IMR-90 (cell line): ENCODE results near the gene LEKR1. TPM values are rescaled to one million over a fixed set of nuclear protein-coding genes. Genes with fewer than 3 reads are reported as not detected.

ENCODE experiments used
- ATAC-seq: fragments of 200-7000 bp; cut with Tn5 transposase; 2 replicates; pipeline ENCODE4 v1.9.1; 2020; ENCODE audit warnings: low read depth, mild to moderate bottlenecking, moderate library complexity
- BruUV-seq: library from RNA; stranded (reverse); fragments of 400-500 nt; replicated peaks from 2 replicates; lab custom pipeline; 2021; lab: Mats Ljungman, UMichigan
- CTCF ChIA-PET: fragments of 300-600 bp; formaldehyde crosslinking; extraction: SDS; loops from one replicate; lab custom pipeline; 2021; ENCODE audit warnings: antibody characterized with exemption; lab: Yijun Ruan, JAX
- POLR2A ChIA-PET: fragments of 300-600 bp; sonication (Branson Sonifier 250); formaldehyde crosslinking; loops from one replicate; lab custom pipeline; 2022; ENCODE audit warnings: antibody characterized with exemption; ENCODE audit not compliant: unreplicated experiment; lab: Charles Lee
- DNase-seq: peaks from one replicate; pipeline ENCODE4 v3.0.0; 2013
- H2AFZ ChIP-seq: replicated peaks from 2 replicates; pipeline ENCODE3; 2013; ENCODE audit warnings: low read length, mild to moderate bottlenecking; ENCODE audit not compliant: poor library complexity
- H2AK5ac ChIP-seq: 2 replicates; pipeline ENCODE4 v1.6.1; 2013; ENCODE audit warnings: low read depth, low read length, inconsistent platforms
- H2AK9ac ChIP-seq: replicated peaks from 2 replicates; pipeline ENCODE3; 2013; ENCODE audit warnings: mild to moderate bottlenecking, low read depth, low read length, moderate library complexity; ENCODE audit not compliant: poor library complexity
- H2BK120ac ChIP-seq: 2 replicates; pipeline ENCODE4 v1.6.1; 2013; ENCODE audit warnings: low read depth, low read length, inconsistent platforms
- H2BK15ac ChIP-seq: 3 replicates; pipeline ENCODE4 v1.6.1; 2013; ENCODE audit warnings: low read depth, low read length, inconsistent platforms
- H2BK20ac ChIP-seq: 2 replicates; pipeline ENCODE4 v1.6.1; 2013; ENCODE audit warnings: low read depth, mild to moderate bottlenecking, inconsistent platforms, low read length, moderate library complexity
- H2BK5ac ChIP-seq: 2 replicates; pipeline ENCODE4 v1.6.1; 2013; ENCODE audit warnings: mild to moderate bottlenecking, low read depth, low read length, inconsistent platforms; ENCODE audit not compliant: poor library complexity, severe bottlenecking
- H3K14ac ChIP-seq: replicated peaks from 2 replicates; pipeline ENCODE4 v1.6.1; 2013; ENCODE audit warnings: low read depth, low read length, inconsistent platforms
- H3K18ac ChIP-seq: 2 replicates; pipeline ENCODE4 v1.6.1; 2013; ENCODE audit warnings: low read depth, low read length, control low read depth
- H3K23ac ChIP-seq: 2 replicates; pipeline ENCODE4 v1.6.1; 2013; ENCODE audit warnings: low read depth, low read length, inconsistent platforms
- H3K27ac ChIP-seq: 2 replicates; pipeline ENCODE4 v1.5.1; 2013; ENCODE audit warnings: mild to moderate bottlenecking, control low read depth, low read length; ENCODE audit not compliant: insufficient read depth
- H3K27me3 ChIP-seq: 2 replicates; pipeline ENCODE4 v1.6.1; 2013; ENCODE audit warnings: low read length; ENCODE audit not compliant: control insufficient read depth, insufficient read depth
- H3K36me3 ChIP-seq: 2 replicates; pipeline ENCODE4 v1.6.1; 2013; ENCODE audit warnings: low read length, mixed read lengths; ENCODE audit not compliant: control insufficient read depth, insufficient read depth
- H3K4ac ChIP-seq: 2 replicates; pipeline ENCODE4 v1.6.1; 2013; ENCODE audit warnings: low read depth, low read length, inconsistent platforms
- H3K4me1 ChIP-seq: 2 replicates; pipeline ENCODE4 v1.6.1; 2013; ENCODE audit warnings: low read length, mixed read lengths; ENCODE audit not compliant: control insufficient read depth, insufficient read depth
- H3K4me2 ChIP-seq: 2 replicates; pipeline ENCODE4 v1.6.1; 2013; ENCODE audit warnings: low read depth, mild to moderate bottlenecking, control low read depth, low read length, moderate library complexity
- H3K4me3 ChIP-seq: 2 replicates; pipeline ENCODE4 v1.5.1; 2013; ENCODE audit warnings: low read depth, mild to moderate bottlenecking, control low read depth, low read length, moderate library complexity; ENCODE audit not compliant: insufficient read depth
- H3K56ac ChIP-seq: 2 replicates; pipeline ENCODE4 v1.6.1; 2013; ENCODE audit warnings: low read length, inconsistent platforms; ENCODE audit not compliant: insufficient read depth; ENCODE audit errors: extremely low read depth
- H3K79me1 ChIP-seq, 2 experiments: 2 replicates each; pipeline ENCODE4 v1.6.1; 2013; ENCODE audit warnings: low read length in 2 of 2, inconsistent platforms in 1 of 2, low read depth in 1 of 2
- H3K9ac ChIP-seq: 2 replicates; pipeline ENCODE4 v1.6.1; 2013; ENCODE audit warnings: low read depth, low read length, control low read depth
- H3K9me1 ChIP-seq: 2 replicates; pipeline ENCODE4 v1.6.1; 2013; ENCODE audit warnings: low read length, inconsistent platforms; ENCODE audit not compliant: insufficient read depth
- H3K9me3 ChIP-seq: 2 replicates; pipeline ENCODE4 v1.6.1; 2013; ENCODE audit warnings: low read length; ENCODE audit not compliant: control insufficient read depth, insufficient read depth
- H4K20me1 ChIP-seq: 2 replicates; pipeline ENCODE4 v1.6.1; 2013; ENCODE audit warnings: low read length, inconsistent platforms; ENCODE audit not compliant: insufficient read depth
- H4K5ac ChIP-seq: 2 replicates; pipeline ENCODE4 v1.6.1; 2013; ENCODE audit warnings: mild to moderate bottlenecking, low read depth, low read length, control low read depth
- H4K8ac ChIP-seq, 2 experiments: 2 replicates each; pipeline ENCODE4 v1.6.1; 2013; ENCODE audit warnings: low read depth in 2 of 2, low read length in 2 of 2, control low read depth in 1 of 2, inconsistent platforms in 1 of 2
- H4K91ac ChIP-seq: 2 replicates; pipeline ENCODE4 v1.6.1; 2013; ENCODE audit warnings: low read depth, low read length, inconsistent platforms; ENCODE audit not compliant: insufficient read depth
- CEBPB ChIP-seq: IDR thresholded peaks from 2 replicates; pipeline ENCODE4 v1.6.1; 2012; ENCODE audit warnings: low read depth, low read length, improper control_type of control experiment
- POLR2A ChIP-seq: IDR thresholded peaks from 2 replicates; pipeline ENCODE4 v1.6.1; 2012; ENCODE audit warnings: mild to moderate bottlenecking, low read depth, low read length
- WGBS, 2 experiments: methylation state at CpG; one replicate each; pipeline versions ENCODE4 v1.1.5 to v1.1.7; 2013; ENCODE audit warnings: missing lambda C conversion rate in 2 of 2; ENCODE audit not compliant: insufficient read length in 1 of 2; ENCODE audit errors: extremely low coverage in 2 of 2; 5-methylcytosine and 5-hydroxymethylcytosine counted together
- dilution Hi-C: fragments of 300-500 bp; cut with HindIII; formaldehyde crosslinking; loops from one replicate; pipeline ENCODE4 v1.14.3; 2018; ENCODE audit warnings: low sequenced_read_pairs; ENCODE audit not compliant: unreplicated experiment
- in situ Hi-C: fragments of 300-500 bp; cut with MboI; formaldehyde crosslinking; loops from 3 replicates; pipeline ENCODE4 v1.14.3; 2019; ENCODE audit warnings: low sequenced_read_pairs, inconsistent platforms, mixed read lengths
- intact Hi-C: fragments of 100-400 bp; cut with micrococcal nuclease; formaldehyde crosslinking; loops from 2 replicates; pipeline ENCODE4 v1.10.0; 2022
- polyA plus RNA-seq, 3 experiments: library from polyadenylated mRNA; depleted of rRNA; stranded (reverse); fragments of >200 nt; gene quantifications; 2 replicates each; pipeline ENCODE4 v1.2.3, GENCODE V29; 2012; ENCODE audit warnings: low replicate concordance in 1 of 3
- total RNA-seq: library from RNA; depleted of rRNA; stranded (reverse); fragments of >200 nt; gene quantifications from 2 replicates; pipeline ENCODE4 v1.2.3, GENCODE V29; 2012

LEKR1 gene
- total and polyA plus RNA-seq, 2 of the 4 experiments (the other 2 are of a cell fraction), result 0.19 to 0.36 TPM

DNA sequence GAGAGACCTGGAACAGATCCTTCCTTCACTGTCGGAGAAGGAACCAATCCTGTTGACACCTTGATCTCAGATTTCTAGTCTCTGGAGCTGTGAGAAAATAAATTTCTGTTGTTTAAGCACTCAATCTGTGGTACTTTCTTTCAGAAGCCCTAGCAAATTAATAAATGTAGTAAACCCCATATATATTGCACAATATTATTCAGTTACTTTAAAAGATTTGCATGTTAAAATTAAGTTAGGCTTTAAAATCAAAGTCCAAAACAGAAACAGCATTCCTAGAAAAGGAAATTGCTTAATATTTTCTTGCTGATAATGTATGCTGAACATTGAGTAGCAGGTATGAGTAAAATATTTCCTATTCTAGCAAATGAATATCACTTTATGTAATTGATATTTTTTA lies 113.2 kb downstream of the LEKR1 start:
- H2BK120ac ChIP-seq, result no peak overlapping the region
- no peak overlapping the region for H3K27ac ChIP-seq
- no peaks in the 10 kb centered on the region for H3K36me3 ChIP-seq
- no peak overlapping the region for H3K4me3 ChIP-seq
- no peak overlapping the region for H3K18ac ChIP-seq
- H2AK5ac ChIP-seq, result no peak overlapping the region
- intact Hi-C loops, result no loop called here
- no peaks in the 10 kb centered on the region for H3K79me1 ChIP-seq
- no peak overlapping the region for H2AK9ac ChIP-seq
- CTCF ChIA-PET, result no interaction called here
- H3K9ac ChIP-seq, result no peak overlapping the region
- no peak overlapping the region for H2AFZ ChIP-seq
- no CpG with 5 or more reads among the region's 1 CpG for WGBS, 2 experiments
- no peak overlapping the region for H3K4me2 ChIP-seq
- no peak overlapping the region for H3K4ac ChIP-seq
- H3K9me3 ChIP-seq, result no peaks in the 10 kb centered on the region
- no peak overlapping the region for H4K8ac ChIP-seq
- POLR2A ChIA-PET, result no interaction called here
- in situ Hi-C loops, result no loop called here
- H2BK15ac ChIP-seq, result no peak overlapping the region
- no TSS peak for BruUV-seq
- H4K20me1 ChIP-seq, result no peaks in the 10 kb centered on the region
- H3K14ac ChIP-seq, result no peak overlapping the region
- no peak overlapping the region for H2BK5ac ChIP-seq
- H3K4me1 ChIP-seq, result no peaks in the 10 kb centered on the region
- no peak for ATAC-seq
- TF ChIP-seq POLR2A, result no peak
- TF ChIP-seq CEBPB, result peak; percentile 53; the same call in 1 of the 2 replicates
- H3K27me3 ChIP-seq, result no peaks in the 10 kb centered on the region
- dilution Hi-C loops, result no loop called here
- no peak overlapping the region for H4K5ac ChIP-seq
- no peaks in the 10 kb centered on the region for H3K9me1 ChIP-seq
- H3K23ac ChIP-seq, result no peak overlapping the region
- no peak overlapping the region for H3K56ac ChIP-seq
- no peak overlapping the region for H4K91ac ChIP-seq
- no peak overlapping the region for H2BK20ac ChIP-seq
- DNase-seq, result no peak
